GM18511 (cell line): ENCODE results near the gene DOCK4.
A peak's percentile ranks its signal among the peaks of the same experiment; 100 is the strongest.

Experiments
- ATAC-seq: cut with Tn5 transposase; IDR thresholded peaks from one replicate; pipeline ENCODE4 v1.9.1; 2021; ENCODE audit warnings: mild to moderate bottlenecking, moderate library complexity; ENCODE audit not compliant: unreplicated experiment

DOCK4 gene

GRCh38 chr7:111744501-111745155 is 461.6 kb downstream of the DOCK4 start:
- no peak for ATAC-seq

GRCh38 chr7:111743244-111743847 is 462.9 kb downstream of the DOCK4 start:
- no peak for ATAC-seq

- ATAC-seq = peak; percentile 97
These were observed 464.4 kb downstream of the DOCK4 start for GRCh38 chr7:111741811-111742240.

GRCh38 chr7:111740942-111741341 is 465.3 kb downstream of the DOCK4 start:
- ATAC-seq = no peak

GRCh38 chr7:111736552-111736874 is 469.7 kb downstream of the DOCK4 start:
- no peak for ATAC-seq

GRCh38 chr7:111735661-111736551 is 470.3 kb downstream of the DOCK4 start:
- peak; percentile 72 for ATAC-seq

- no peak for ATAC-seq
These were observed 471.1 kb downstream of the DOCK4 start for GRCh38 chr7:111734954-111735660.

- no peak for ATAC-seq
These were observed 473.3 kb downstream of the DOCK4 start for GRCh38 chr7:111732923-111733322.

- peak; percentile 85 for ATAC-seq
These were observed 475.5 kb downstream of the DOCK4 start for GRCh38 chr7:111730476-111731300.

- no peak for ATAC-seq
These were observed 476.1 kb downstream of the DOCK4 start for GRCh38 chr7:111730057-111730456.

- no peak for ATAC-seq
These were observed 476.7 kb downstream of the DOCK4 start for GRCh38 chr7:111729483-111729882.

- no peak for ATAC-seq
These were observed 477.6 kb downstream of the DOCK4 start for GRCh38 chr7:111728635-111728995.

GRCh38 chr7:111727905-111728634 is 478.1 kb downstream of the DOCK4 start:
- ATAC-seq = no peak

- ATAC-seq = no peak
These were observed 487.3 kb downstream of the DOCK4 start for GRCh38 chr7:111718886-111719285.

GRCh38 chr7:111711426-111712065 is 494.7 kb downstream of the DOCK4 start:
- no peak for ATAC-seq

- ATAC-seq = no peak
These were observed 495.3 kb downstream of the DOCK4 start for GRCh38 chr7:111710839-111711380.

- no peak for ATAC-seq
These were observed 498.1 kb downstream of the DOCK4 start for GRCh38 chr7:111708072-111708471.

- no peak for ATAC-seq
These were observed 500.4 kb downstream of the DOCK4 start for GRCh38 chr7:111705807-111706206.

- ATAC-seq = no peak
These were observed 508.4 kb downstream of the DOCK4 start for GRCh38 chr7:111697771-111698170.
